Left ventricle myocardium superior (tissue), 1 donor: ENCODE measurements around the gene PGAP2. TPM values are rescaled to one million over a fixed set of nuclear protein-coding genes. Genes with fewer than 3 reads are reported as not detected.
"Not testable (repeated sequence)": the region's sequence is repeated elsewhere in the genome, so short reads cannot be mapped to it uniquely, and the experiment has no call there.

Experiments
- ATAC-seq: fragments of 200-7000 bp; cut with Tn5 transposase; one replicate; pipeline ENCODE4 v1.9.1; 2020; ENCODE audit warnings: mild to moderate bottlenecking, moderate library complexity
- DNase-seq: peaks from one replicate; pipeline ENCODE4 v3.0.0-alpha.2; 2020
- intact Hi-C: fragments of 100-400 bp; cut with micrococcal nuclease; formaldehyde crosslinking; loops from one replicate; pipeline ENCODE4 v1.11.0; 2022
- long read RNA-seq: library from polyadenylated mRNA; unstranded; transcript quantifications from one replicate; pipeline ENCODE4 v2.0.0, GENCODE V29; 2021
- total RNA-seq: library from RNA; stranded (reverse); fragmentation: NEBNext Ultra II Directional; extraction: Animal tissue kit (Norgen Biotek cat#: 25700); gene quantifications from one replicate; pipeline ENCODE4 v1.2.1, GENCODE V29; 2021
- donor health status: DM: no; HTN: yes; CAD: no; lungs with severe emphysema.

The PGAP2 gene
- total RNA-seq: 19.6 TPM
- long read RNA-seq, transcript PGAP2-207 (6 exons, 931 nt): major isoform, 6 of 48 reads
- long read RNA-seq, partial matches to known transcripts: 19 of 48 reads
- long read RNA-seq, other reads (novel, unspliced or antisense): 17 of 48 reads

DNA sequence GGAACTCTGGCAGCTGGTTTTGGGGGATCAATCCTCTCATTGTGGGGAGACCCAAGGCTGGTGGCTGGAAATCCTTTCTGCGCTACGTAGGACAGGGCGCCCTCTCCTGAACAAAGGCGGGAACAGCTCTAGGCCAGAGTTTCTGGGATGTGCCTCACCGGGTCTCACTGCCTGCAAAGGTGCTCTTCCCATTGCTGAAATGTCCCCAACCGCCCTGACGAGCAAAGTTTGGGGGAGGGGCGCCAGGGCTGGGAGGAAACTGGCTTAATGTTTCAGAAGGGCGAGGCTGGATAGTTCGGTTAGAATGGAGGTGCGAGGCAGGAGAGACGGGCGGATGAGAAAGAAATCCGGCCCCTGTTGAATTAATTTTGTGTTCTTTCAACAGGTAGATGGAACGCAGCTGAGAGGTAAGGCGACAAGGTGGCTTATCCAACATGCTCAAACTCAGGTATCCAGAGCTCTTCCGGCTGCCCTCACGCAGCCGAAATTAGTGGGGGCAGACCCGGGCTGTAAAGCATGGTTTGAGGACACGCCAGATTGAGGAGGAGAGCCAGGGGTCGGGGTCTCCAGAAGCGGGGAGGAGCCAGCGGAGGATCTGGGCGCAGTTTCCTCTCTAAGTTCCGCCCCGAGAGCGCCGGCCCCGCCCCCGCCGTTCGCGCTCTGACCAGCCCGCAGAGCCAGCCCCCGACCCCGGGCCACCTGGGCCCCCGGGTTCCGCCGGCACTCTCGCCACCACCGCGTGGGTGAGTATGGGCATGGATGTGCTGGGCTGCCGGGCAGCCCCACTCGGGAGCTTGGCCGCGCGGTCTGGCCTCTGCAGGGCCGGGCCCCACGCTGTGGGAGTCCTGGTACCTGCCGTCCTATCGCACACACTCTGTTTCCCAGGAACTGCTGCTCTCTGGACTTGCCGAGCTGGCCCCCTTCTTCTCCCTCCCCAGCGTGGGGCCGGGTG is at the start of gene PGAP2:
Gene PGAP2, plus strand, starts transcription at position 652 of the 952 bp plus-strand sequence. CDS start 2,700 bp downstream, outside the sequence.
- DNase-seq (peak; percentile 84), ATAC-seq (peak; percentile 76)
- intact Hi-C loops: no loop called here

DNA sequence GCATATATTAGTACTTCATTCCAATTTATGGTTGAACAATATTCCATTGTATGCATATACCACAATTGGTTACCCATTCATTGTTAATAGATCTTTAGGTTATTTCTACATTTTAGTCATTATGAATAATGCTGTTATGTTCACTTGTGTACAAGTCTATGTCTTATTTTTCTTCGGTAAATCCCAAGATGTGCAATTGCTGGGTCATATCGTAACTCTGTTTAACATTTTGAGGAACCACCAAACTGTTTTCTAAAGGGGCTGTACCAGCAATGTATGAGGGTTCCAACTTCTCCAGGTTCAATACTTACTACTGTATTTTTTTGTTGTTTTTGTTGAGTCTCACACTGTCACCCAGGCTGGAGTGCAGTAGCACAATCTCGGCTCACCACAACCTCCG is 44.1 kb upstream of the PGAP2 start:
- intact Hi-C loops: no loop called here
- ATAC-seq (no peak), DNase-seq (no peak)

DNA sequence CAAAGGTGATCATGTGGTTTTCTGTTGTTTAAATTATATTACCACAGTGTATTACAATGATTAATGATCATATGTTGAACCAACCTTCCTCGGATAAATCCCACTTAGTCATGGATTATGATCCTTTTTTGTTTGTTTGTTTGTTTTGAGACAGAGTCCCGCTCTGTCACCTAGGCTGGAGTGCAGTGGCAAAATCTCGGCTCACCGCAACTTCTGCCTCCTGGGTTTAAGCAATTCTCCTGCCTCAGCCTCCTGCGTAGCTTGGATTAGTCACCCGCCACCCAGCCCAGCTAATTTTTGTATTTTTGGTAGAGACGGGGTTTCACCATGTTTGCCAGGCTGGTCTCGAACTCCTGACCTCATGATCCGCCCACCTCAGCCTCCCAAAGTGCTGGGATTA is 41.5 kb upstream of the PGAP2 start:
- ATAC-seq, DNase-seq, intact Hi-C loops: not testable (repeated sequence)

DNA sequence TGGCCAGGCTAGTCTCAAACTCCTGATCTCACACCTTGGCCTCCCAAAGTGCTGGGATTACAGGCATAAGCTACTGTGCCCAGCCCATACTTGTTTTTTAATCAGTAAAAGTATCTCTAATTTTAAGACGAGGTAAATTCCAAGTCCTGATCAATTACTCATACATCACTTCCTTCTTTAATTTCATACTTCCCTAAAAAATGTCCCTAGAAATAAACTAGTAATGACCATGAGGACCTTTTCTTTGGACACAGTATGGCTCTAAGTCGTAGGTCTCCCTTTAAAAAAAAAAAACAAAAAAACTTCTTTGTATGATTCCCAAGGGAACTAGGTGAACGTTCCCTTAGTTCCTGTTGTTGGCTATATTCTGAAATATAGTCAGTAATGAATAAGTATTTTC is 40.8 kb upstream of the PGAP2 start:
- intact Hi-C loops: no loop called here
- no peak for ATAC-seq
- no peak for DNase-seq

DNA sequence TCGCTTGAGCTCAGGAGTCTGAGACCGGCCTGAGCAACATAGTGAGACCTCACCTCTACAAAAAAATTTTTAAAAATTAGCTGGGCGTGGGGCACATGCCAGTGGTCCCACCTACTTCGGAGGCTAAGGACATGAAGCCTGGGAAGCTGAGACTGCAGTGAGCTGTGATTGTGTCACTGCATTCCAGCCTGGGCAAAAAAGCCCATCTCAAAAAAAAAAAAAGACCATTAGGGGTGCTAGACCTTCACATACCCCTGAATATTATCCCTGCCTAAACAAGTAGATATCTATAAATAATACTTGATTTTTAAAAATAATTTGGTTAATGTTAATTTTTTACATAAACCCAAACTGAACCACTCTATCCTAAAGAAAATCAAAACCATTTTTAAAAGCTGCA is 35.2 kb upstream of the PGAP2 start:
- intact Hi-C loops: no loop called here
- DNase-seq (no peak), ATAC-seq (no peak)

GRCh38 chr11:3775736-3776406 is 32.5 kb upstream of the PGAP2 start:
- intact Hi-C loops: no loop called here
- DNase-seq (no peak), ATAC-seq (no peak)

DNA sequence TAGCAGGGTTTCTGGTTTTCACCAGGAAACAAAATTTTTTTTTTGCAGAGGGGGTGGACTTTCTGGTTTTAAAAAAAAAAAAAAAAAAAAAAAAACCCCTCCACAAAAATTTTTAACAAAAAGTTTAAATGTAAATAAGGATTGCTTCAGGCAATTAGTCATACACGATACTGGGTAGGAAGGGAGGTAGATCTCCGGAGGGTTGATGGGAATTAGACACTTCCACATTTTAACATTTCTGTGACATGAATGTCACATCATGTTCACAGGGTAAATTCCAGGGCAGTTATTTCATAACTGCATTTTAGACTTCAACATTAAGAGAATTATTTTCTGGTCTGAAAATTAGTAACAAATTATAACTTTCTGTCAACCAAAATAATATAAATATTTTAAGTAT is 26.9 kb upstream of the PGAP2 start:
- DNase-seq (no peak), ATAC-seq (no peak)
- intact Hi-C loops: no loop called here

DNA sequence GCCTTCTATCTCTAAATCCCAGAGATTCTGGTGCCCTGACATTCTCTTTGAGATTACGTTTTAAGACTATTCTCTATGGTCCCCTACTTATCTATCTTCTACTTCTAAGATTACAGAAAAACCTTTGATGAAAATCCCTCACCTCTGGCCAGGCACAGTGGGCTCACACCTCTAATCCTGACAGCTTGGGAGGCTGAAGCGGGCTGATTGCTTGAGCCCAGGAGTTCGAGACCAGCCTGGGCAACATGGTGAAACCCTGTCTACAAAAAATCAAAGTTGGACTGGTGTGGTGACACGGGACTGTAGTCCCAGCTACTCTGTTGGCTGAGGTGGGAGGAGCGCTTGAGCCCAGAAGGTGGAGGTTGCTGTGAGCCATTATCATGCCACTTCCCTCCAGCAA is 25.4 kb upstream of the PGAP2 start:
- DNase-seq (no peak), ATAC-seq (no peak)
- intact Hi-C loops: no loop called here

DNA sequence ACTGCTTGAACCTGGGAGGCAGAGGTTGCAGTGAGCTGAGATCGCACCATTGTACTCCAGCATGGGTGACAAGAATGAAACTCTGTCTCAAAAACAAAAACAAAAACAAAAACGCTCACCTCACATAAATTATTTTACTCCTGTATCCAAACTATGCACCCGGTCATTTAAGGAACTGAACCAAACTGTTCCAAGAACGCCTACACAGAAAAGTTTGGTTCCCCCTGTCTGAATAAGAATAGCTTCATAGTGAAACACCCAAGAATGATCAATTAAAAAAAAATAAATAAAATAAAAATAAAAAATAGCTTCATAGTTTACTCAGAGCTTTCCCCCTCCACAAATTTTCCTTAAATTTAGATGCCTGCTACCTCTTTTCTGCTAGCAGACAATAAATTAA is 24.7 kb upstream of the PGAP2 start:
- ATAC-seq (no peak), DNase-seq (no peak)
- intact Hi-C loops: no loop called here

DNA sequence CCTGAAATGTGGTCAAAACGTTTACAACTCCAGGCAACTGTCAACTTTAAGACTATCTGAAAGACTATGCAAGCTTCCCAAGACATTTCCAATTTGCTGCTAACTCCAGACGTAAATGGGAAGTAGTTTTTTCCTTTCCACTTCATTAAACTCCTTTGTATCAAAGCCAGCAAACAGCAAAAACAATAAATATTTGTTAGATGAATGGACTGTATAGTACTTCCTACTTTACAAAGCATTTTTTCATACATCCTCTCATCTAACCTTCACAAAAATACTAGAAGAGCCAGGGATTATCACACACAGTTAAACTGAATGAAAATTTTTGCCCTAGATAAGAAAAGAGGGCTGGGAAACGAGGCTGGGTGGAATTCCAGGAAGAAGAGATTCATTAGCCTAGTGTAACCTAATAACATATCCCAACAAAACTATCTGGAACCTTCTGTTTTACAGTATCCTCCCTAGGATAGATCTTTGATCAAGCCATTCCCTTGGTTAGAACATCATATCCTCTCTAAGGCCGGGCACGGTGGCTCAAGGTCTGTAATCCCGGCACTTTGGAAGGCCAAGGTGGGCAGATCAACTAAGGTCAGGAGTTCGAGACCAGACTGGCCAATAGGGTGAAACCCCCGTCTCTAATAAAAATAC is 21.5 kb upstream of the PGAP2 start:
- intact Hi-C loops: no loop called here
- ATAC-seq: no peak
- no peak for DNase-seq

DNA sequence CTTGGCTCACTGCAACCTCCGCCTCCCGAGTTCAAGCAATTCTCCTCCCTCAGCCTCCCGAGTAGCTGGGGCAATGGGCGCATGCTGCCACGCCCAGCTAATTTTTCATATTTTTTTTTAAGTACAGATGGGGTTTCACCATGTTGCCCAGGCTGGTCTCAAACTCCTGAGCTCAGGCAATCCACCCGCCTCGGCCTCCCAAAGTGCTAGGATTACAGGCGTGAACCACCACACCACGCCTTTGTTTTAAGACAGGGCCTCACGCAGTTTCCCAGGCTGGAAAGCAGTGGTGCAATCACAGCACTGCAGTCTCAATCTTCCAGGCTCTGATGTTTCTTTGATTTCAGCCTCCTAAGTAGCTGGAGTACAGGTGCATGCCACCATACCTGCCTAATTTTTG is 14.0 kb upstream of the PGAP2 start:
- intact Hi-C loops, DNase-seq, ATAC-seq: not testable (repeated sequence)

GRCh38 chr11:3795131-3796001 is 13.0 kb upstream of the PGAP2 start:
- intact Hi-C loops: no loop called here
- no peak for DNase-seq
- no peak for ATAC-seq

DNA sequence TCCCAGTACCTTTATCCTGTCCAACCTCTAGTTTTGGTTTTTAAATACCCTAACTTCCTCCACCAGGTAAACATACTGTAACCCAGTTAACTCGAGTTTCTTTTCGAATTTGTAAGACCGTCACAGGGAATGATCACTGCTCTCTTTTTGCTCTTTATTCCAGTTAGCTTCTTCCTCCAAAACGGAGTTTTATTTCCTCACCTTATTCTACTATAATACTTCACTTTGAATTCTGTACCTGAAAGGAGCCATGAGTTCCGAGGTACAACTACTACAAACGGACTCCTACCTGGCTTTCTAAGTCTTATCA is 12.4 kb upstream of the PGAP2 start:
- ATAC-seq (no peak), DNase-seq (no peak)
- intact Hi-C loops: no loop called here

GRCh38 chr11:3796346-3796745 is 12.0 kb upstream of the PGAP2 start:
- DNase-seq (no peak), ATAC-seq (no peak)
- intact Hi-C loops: no loop called here

GRCh38 chr11:3796801-3797328 is 11.5 kb upstream of the PGAP2 start:
- ATAC-seq (peak; percentile 50), DNase-seq (no peak)
- intact Hi-C loops: no loop called here

DNA sequence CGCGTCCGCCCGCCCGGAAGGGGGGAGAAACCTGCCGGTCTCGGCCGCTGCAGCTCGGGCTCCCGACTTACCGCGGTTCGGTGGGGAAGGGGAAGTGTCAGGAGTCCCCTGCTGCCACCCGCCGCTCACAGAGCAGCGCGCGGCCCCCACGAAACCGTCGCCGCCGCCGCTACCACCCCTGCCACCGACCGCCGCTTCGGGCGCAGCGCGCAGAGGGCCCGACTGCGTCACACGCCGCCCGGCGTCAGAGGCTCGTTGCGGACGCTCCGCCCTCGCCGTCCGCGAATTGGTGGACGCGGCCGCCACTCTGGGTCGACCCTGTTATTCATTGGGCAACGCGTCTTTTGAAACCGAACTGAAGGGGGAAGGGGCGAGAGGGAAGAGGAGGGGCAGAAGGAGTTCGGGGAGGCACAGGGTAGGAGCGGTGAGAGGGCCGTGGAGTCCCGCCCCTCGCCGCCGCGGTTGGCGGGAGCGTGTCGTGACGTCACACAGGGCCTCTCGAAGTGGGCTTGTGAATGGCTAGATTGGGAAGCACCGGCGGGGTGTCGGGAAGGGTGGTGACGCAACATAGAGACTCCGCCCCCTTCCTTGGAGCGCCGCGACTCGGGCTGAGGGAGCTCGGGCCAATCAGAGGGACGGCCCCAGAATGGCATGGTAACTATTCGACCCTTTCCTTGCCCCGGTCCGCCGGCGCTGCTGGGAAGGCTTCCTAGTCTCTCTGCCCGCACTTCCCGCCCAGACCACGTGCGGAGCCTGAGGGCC is 10.8 kb upstream of the PGAP2 start, which contains the start of gene NUP98:
Gene NUP98, minus strand, starts transcription at position 226 of the 762 bp plus-strand sequence. CDS start 15,437 bp downstream, outside the sequence.
- ATAC-seq (peak; percentile 95), DNase-seq (peak; percentile 100)
- intact Hi-C loops: no loop called here

DNA sequence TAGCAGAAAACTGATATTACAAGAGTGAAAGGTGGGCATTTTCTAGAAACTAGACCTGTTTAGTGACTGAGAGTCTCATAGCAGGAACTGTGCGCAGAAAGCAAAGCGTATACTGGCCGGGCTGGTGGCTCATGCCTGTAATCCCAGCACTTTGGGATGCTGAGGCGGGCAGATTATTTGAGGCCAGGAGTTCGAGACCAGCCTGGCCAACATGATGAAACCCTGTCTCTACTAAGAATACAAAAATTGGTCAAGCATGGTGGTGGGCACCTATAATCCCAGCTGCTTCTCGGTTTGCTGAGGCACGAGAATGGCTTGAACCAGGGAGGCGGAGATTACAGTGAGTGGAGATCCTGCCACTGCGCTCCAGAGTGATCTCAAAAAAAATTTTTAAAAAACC is 9.2 kb upstream of the PGAP2 start:
- no peak for ATAC-seq
- intact Hi-C loops: no loop called here
- no peak for DNase-seq

DNA sequence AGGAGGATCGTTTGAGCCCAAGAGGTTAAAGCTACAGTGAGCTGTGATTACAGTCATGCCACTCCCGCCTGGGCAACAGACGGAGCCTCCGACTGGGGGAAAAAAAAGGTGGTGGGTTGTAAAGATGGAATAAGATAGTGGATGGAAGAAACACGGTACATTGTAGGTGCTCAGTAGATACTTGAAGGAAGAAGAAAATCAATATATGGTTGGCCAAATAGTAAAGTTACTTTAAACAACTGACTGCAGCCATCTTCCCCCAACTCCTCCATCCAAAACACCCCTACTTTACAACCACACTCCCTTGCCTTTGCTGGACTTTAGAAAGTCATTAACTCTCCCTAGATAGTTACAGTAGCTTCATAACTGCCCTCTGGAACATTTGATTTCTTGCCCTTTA is 8.5 kb upstream of the PGAP2 start:
- no peak for DNase-seq
- ATAC-seq: no peak
- intact Hi-C loops: no loop called here
